NCI-H82 treated with DMSO at 0.1 percent for 48 hours (cell line): ENCODE results near the gene SLC30A10.
"Not testable (repeated sequence)": the region's sequence is repeated elsewhere in the genome, so short reads cannot be mapped to it uniquely, and the experiment has no call there.

Source experiments
- DNase-seq: peaks from one replicate; lab custom pipeline; 2025; ENCODE audit not compliant: unreplicated experiment; lab: John Stamatoyannopoulos, UW

SLC30A10 gene

DNA sequence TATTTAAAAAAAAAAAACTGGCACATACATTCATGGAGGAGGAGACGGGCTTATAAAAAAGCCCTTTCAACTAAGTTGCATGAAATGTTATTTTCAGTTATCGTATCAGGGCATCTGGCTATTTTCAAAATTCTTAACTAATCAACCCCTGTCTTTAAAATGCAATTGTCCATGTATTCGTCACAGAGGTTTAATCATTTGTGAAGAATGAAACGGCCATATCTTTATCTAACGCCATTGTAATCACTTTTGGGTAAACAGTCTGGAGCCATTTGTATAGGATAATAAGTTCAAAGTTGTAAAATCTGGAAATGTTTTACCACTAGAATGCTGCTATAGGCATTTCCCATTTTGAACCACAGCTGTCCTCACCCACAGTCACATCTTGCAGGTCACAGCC lies 30.4 kb downstream of the SLC30A10 start:
- DNase-seq = no peak

DNA sequence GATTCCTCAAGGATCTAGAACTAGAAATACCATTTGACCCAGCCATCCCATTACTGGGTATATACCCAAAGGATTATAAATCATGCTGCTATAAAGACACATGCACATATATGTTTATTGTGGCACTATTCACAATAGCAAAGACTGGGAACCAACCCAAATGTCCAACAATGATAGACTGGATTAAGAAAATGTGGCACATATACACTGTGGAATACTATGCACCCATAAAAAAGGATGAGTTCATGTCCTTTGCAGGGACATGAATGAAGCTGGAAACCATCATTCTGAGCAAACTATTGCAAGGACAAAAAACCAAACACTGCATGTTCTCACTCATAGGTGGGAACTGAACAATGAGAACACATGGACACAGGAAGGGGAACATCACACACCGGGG lies 36.1 kb downstream of the SLC30A10 start:
- DNase-seq = not testable (repeated sequence)

DNA sequence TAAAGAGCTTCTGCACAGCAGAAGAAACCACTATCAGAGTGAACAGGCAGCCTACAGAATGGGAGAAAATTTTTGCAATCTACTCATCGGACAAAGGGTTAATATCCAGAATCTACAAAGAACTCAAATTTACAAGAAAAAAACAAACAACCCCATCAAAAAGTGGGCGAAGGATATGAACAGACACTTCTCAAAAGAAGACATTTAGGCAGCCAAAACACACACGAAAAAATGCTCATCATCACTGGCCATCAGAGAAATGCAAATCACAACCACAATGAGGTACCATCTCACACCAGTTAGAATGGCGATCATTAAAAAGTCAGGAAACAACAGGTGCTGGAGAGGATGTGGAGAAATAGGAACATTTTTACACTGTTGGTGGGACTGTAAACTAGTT lies 36.5 kb downstream of the SLC30A10 start:
- DNase-seq = not testable (repeated sequence)

DNA sequence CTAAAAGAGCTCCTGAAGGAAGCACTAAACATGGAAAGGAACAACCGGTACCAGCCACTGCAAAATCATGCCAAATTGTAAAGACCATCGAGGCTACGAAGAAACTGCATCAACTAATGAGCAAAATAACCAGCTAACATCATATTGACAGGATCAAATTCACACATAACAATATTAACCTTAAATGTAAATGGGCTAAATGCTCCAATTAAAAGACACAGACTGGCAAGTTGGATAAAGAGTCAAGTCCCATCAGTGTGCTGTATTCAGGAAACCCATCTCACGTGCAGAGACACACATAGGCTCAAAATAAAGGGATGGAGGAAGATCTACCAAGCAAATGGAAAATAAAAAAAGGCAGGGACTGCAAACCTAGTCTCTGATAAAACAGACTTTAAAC lies 39.7 kb downstream of the SLC30A10 start:
- DNase-seq = not testable (repeated sequence)

DNA sequence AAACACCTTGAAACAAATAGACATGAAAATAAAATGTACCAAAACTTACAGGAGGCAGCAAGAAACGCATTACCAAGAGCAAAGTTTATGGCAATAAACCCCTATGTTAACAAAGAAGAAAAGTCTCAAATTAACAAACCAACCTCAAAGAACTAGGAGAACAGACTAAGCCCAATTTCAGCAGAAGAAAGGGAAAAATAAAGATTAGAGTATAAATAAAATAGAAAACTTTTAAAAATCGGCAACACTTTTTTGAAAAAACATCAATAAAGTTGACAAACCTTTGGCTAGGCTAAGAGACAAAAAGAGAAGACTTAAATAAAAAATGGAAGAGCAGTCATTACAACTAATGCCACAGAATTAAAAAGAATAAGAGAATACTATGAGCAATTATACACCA lies 42.7 kb downstream of the SLC30A10 start:
- no peak for DNase-seq

DNA sequence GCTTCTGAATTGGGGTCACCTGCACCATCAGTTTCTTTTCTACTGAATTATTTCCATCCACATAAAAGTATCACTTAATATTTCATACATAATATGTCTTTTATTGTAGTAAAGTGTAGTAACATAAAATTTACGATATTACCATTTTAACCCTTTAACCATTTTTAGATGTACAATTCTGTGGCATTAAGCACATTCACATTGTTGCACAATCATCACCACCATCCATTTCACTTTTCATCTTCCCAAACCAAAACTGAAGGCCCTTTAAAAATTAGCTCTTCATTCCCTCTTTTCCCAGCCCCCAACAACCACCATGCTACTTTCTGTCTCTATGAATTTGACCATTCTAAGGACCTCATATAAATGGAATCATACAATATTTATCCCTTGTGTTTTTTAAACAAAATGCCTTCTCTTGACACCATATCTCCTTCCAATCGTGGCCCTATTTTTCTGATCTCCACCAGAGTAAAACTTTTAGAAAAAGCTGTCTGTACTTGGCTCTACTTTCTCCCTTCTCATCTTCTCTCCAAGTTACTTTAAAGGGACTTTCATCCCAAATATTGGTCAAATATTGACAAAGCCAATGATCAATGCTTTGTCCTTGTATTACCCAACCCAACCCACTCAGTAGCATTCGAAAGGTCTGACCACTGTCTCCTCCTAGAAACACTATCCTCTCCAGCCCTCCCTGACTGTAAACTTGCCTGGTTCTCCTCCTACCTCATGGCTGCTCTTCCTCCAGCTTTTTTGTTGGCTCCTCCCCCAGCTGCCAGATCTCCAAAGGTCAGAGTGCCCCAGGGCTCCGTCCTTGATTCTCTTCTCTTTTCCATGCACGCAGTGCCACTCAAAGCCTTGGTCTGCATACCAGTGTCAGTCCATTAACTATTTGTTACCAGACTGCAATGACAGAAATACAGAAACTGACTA lies 44.7 kb downstream of the SLC30A10 start:
- no peak for DNase-seq

DNA sequence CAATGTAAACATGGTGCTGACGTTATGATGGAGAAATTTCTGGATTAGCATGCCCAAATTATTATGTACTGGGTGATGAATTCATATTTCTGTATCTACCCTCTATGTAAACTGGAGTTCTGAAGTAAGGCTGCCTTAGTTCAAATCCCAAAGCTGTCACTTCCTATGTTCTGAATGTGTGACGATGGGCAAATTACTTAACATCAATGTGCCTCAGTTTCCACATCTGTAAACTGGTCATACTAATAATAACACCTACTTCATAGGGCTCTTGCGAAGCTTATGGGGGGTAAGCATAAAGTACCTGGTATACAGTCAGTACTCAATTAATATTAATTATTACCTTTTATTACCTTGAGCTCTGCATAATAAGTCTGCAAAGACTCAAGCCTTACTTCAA lies 45.6 kb downstream of the SLC30A10 start:
- DNase-seq = no peak

DNA sequence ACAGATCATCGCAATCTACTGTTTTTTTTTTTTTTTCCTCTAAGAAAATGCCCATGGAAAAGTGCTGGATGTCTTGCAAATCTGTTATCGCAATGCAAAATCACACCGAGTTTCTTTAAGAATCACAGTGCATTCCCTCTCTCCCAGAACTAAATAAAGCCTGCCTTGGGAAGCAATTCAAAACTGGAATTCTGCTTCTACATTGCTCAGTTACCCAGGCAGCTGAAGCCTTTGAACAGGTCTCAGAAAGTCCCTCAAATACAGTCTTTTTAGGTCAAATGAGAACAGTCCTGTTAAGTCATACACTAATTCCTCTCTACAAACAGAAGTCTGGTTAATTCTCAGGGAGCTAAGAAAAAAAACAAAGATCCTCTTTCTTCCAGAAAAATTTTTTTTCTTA lies 46.3 kb downstream of the SLC30A10 start:
- no peak for DNase-seq

DNA sequence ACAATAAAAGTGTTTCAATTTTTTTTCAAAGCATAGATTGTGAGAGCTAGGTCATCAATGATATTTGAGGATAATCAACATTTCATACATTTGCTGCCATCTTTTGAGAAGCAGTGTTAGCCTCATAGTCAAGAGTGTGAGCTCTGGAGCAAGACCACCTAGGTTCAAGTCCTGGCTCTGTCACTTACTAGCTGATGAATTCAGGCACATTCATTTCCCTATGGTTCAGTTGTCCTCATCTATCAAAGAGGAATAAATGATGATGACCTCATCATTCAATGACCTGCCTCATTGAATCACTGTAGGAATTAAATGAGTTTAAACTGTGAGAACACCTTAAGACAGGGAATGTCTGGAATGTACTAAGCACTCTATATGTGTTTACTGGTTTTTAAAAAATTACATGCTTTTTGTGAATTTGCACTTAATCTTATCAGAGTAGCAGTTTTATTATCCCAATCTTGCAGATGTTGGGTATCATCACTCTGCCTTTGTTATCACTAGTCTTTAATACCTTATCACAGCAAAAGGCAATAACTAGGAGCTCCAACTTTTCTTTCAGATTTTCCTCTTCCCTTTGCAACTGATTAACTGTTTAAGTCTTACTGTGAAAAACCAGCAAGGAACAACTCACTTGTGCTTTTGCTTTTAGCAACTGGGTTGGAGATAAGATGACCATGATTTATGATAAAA lies 47.4 kb downstream of the SLC30A10 start:
- no peak for DNase-seq

DNA sequence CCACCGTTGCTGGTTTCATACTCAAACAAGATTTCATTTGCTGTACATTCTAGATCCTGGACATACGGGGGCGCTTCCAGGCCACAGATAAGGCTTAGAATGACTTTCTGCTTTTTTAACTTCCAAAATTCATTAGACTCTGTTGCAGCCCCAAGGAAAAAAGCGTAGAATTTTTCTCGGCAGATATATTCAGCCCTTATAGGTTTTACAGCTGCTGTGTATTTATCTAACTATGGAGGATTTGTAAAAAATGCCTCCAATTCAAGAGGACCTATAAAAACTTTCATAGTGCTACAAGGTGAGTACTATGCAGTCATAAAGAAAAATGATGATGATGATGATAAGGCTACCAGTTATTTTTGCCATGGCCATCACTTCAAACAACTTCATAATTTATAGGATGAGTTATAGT lies 51.6 kb downstream of the SLC30A10 start:
- DNase-seq = peak; percentile 37

DNA sequence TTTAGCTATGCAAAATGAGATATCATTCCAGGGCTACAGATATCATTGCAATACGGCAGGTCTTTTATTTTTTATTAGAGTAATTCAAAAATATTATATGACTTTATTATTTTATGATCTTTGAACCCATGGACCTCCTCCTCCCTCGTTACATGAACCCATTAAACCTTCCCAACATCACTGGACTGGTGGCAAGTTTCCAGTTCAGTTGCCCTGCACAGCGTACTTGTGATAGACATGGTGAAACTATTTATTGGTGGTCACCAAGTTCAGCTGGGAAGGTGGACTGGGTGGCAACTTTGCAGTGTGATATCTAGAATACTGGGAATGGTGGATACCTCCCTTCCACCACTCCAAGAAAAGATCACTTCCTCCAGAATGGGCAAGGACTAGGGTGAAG lies 52.5 kb downstream of the SLC30A10 start:
- DNase-seq = no peak

DNA sequence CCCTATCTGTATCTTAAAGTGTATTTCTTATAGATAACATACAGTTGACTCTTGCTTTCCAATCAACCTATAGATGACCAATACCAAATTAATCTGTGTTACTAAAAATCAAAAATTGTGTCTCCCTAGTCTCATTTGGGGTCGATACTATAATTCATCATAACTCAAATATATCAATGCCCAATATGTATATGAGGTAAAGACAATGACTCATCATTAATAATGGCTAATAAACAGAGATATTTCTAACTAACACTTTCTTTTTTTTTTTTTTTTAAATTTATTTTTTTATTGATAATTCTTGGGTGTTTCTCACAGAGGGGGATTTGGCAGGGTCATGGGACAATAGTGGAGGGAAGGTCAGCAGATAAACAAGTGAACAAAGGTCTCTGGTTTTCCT lies 55.8 kb downstream of the SLC30A10 start:
- DNase-seq = not testable (repeated sequence)

DNA sequence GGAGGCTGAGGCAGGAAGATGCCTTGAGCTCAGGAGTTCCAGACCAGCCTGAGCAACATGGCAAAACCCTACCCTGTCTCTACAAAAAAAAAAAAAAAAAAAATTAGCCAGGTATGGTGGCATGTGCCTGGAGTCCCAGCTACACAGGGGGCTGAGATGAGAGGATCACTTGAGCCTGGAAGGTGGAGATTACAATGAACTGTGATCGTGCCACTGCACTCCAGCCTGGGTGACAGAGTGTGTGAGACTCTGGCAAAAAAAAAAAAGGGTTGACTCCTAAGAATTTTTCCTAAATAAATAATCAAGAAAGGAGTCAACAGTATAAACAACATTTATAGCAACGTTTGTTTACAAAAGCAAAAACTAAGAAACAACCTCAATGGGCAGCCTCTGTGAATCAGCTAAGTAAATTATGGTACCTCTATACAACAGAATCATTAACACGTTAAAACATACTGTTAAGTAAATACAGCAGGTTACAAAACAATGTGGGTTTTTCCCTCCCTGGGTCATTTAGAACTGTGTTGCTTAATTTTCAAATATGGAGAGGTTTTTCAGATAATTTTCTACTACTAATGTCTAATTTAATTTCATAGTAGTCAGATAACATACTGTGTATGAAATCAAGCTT lies 56.8 kb downstream of the SLC30A10 start:
- DNase-seq = no peak

DNA sequence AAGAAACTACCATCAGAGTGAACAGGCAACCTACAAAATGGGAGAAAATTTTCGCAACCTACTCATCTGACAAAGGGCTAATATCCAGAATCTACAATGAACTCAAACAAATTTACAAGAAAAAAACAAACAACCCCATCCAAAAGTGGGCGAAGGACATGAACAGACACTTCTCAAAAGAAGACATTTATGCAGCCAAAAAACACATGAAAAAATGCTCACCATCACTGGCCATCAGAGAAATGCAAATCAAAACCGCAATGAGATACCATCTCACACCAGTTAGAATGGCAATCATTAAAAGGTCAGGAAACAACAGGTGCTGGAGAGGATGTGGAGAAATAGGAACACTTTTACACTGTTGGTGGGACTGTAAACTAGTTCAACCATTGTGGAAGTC lies 59.7 kb downstream of the SLC30A10 start:
- not testable (repeated sequence) for DNase-seq
